ENCODE measurements around the gene TCEA3. TPM values are rescaled to one million over a fixed set of nuclear protein-coding genes. Genes with fewer than 3 reads are reported as not detected.

Gene TCEA3
- total and polyA plus RNA-seq, 3 experiments from 2014 or later, result 1.4 to 11.1 (median 1.7) TPM

DNA sequence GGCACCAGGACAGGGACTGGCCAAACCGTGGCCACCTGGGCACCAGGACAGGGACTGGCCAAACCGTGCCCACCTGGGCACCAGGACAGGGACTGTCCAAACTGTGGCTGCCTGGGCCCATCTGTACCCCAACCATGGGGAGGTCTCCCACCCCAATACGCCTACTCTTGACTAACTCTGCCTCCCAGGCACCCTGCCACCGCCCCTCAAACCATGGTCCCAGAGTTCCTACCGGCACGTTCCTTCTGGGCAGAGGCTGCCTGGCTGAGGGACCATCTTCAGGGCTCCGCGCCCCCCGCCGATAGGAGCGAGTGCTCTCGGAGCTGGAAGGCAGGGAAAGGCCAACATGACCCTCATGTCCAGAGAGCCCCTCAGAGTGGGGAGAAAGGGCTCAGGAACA is 6.3 kb upstream of the TCEA3 start:
- Histone ChIP-seq H3K27me3 (ENCODE audit: insufficient read depth, low read length, poor library complexity, severe bottlenecking) (no peaks in the 10 kb centered on the region), H3K4me1 (ENCODE audit: insufficient read depth, low read length) (no peaks in the 10 kb centered on the region), H3K4me3 (ENCODE audit: low read length) (no peak overlapping the region), H3K9me3 (ENCODE audit: low read length) (no peaks in the 10 kb centered on the region), H3K36me3 (ENCODE audit: insufficient read depth, low read length) (no peaks in the 10 kb centered on the region), H3K27ac (ENCODE audit: low read depth, low read length) (no peak overlapping the region)
- ChIA-PET CTCF (no interaction called here), POLR2A (interaction anchor here (0.6 kb wide), 1 partner anchor 225 kb away, joined by 3 read pairs; no protein-coding TSS in a partner anchor)
- no peaks in the 10 kb centered on the region for H3K9me3 Mint-ChIP-seq
- H3K27ac Mint-ChIP-seq, result no peak overlapping the region
- H3K4me3 Mint-ChIP-seq, result no peak overlapping the region
- DNase-seq, result no peak
- no peaks in the 10 kb centered on the region for H3K36me3 Mint-ChIP-seq
- H3K27me3 Mint-ChIP-seq, result peaks cover 13 to 15% of the 10 kb centered on the region in 2 donors
- no peaks in the 10 kb centered on the region for H3K4me1 Mint-ChIP-seq

DNA sequence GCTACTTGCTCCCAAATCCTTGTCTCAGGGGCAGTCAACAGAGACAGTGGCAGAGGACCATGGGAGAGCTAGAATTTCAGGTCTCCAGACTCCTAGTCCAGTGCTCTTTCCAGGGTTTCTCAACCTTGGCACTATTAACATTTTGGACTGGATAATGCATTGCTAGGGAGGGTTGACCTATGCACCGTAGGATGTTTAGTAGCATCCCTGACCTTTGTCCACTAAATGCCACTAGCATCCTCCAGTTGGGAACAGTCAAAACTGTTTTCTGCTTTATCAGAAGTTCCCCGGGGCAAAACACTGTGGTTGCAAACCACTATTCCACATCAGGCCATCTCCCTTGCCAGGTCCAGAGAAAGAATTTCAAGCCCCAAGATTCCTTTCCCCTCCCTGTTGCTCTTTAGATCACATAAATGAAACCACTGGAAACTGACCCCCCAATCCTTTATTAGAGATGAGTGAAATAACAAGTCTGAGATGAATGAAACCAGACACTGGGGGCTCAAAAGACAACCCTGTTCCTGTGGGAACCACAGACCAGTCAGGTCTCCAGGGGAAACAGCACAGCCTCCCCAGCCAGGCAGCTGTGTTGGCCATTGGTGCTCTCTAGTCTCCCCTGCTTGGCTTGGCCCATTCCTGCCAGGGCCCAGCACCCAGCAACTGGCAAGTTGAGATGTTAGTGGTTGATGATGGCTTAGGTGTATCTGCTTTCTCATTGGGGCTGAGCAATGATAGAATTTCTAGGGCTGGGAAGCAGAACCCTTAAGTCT is 3.8 kb upstream of the TCEA3 start:
- Histone ChIP-seq H3K4me3 (ENCODE audit: low read length) (no peak overlapping the region), H3K9me3 (ENCODE audit: low read length) (no peaks in the 10 kb centered on the region), H3K27ac (ENCODE audit: low read depth, low read length) (no peak overlapping the region), H3K36me3 (ENCODE audit: insufficient read depth, low read length) (no peaks in the 10 kb centered on the region), H3K27me3 (ENCODE audit: insufficient read depth, low read length, poor library complexity, severe bottlenecking) (no peaks in the 10 kb centered on the region), H3K4me1 (ENCODE audit: insufficient read depth, low read length) (peaks cover 2% of the 10 kb centered on the region)
- DNase-seq, result no peak
- ChIA-PET POLR2A (no interaction called here), CTCF (no interaction called here)
- Mint-ChIP-seq H3K9me3 (no peaks in the 10 kb centered on the region), H3K4me3 (no peak overlapping the region), H3K4me1 (peaks cover 5 to 10% (median 7%) of the 10 kb centered on the region in 3 donors), H3K27me3 (peaks cover 13 to 16% of the 10 kb centered on the region in 2 donors), H3K36me3 (no peaks in the 10 kb centered on the region), H3K27ac (no peak overlapping the region)

GRCh38 chr1:23427550-23427949 is 3.0 kb upstream of the TCEA3 start:
- no peaks in the 10 kb centered on the region for H3K9me3 Mint-ChIP-seq
- peaks cover 17 to 20% of the 10 kb centered on the region in 2 donors for H3K27me3 Mint-ChIP-seq
- DNase-seq, result no peak
- H3K27ac ChIP-seq (ENCODE audit: low read depth, low read length), result no peak overlapping the region
- H3K9me3 ChIP-seq (ENCODE audit: low read length), result no peaks in the 10 kb centered on the region
- no peak overlapping the region for H3K4me3 ChIP-seq (ENCODE audit: low read length)
- no peaks in the 10 kb centered on the region for H3K36me3 Mint-ChIP-seq
- H3K27ac Mint-ChIP-seq, result no peak overlapping the region
- no peaks in the 10 kb centered on the region for H3K27me3 ChIP-seq (ENCODE audit: insufficient read depth, low read length, poor library complexity, severe bottlenecking)
- H3K4me1 Mint-ChIP-seq, result peaks cover 13 to 18% (median 15%) of the 10 kb centered on the region in 3 donors
- ChIA-PET CTCF (no interaction called here), POLR2A (no interaction called here)
- peaks cover 10% of the 10 kb centered on the region for H3K4me1 ChIP-seq (ENCODE audit: insufficient read depth, low read length)
- H3K36me3 ChIP-seq (ENCODE audit: insufficient read depth, low read length), result no peaks in the 10 kb centered on the region
- H3K4me3 Mint-ChIP-seq, result no peak overlapping the region

- H3K36me3 Mint-ChIP-seq, result no peaks in the 10 kb centered on the region
- Histone ChIP-seq H3K4me3 (ENCODE audit: low read length) (no peak overlapping the region), H3K36me3 (ENCODE audit: insufficient read depth, low read length) (no peaks in the 10 kb centered on the region), H3K27me3 (ENCODE audit: insufficient read depth, low read length, poor library complexity, severe bottlenecking) (no peaks in the 10 kb centered on the region), H3K9me3 (ENCODE audit: low read length) (no peaks in the 10 kb centered on the region), H3K27ac (ENCODE audit: low read depth, low read length) (no peak overlapping the region), H3K4me1 (ENCODE audit: insufficient read depth, low read length) (peaks cover 17% of the 10 kb centered on the region)
- CTCF ChIA-PET, result no interaction called here
- POLR2A ChIA-PET, result no interaction called here
- peaks cover 20 to 25% (median 22%) of the 10 kb centered on the region in 3 donors for H3K4me1 Mint-ChIP-seq
- no peak overlapping the region for H3K27ac Mint-ChIP-seq
- peaks cover 17 to 20% of the 10 kb centered on the region in 2 donors for H3K27me3 Mint-ChIP-seq
- peak overlapping the region in 1 of 7 donors; percentile 79 for H3K4me3 Mint-ChIP-seq
- no peaks in the 10 kb centered on the region for H3K9me3 Mint-ChIP-seq
- DNase-seq, result no peak
Observed at GRCh38 chr1:23426828-23427227, 2.3 kb upstream of the TCEA3 start.

- no peak for DNase-seq
- Histone ChIP-seq H3K27ac (ENCODE audit: low read depth, low read length) (no peak overlapping the region), H3K36me3 (ENCODE audit: insufficient read depth, low read length) (no peaks in the 10 kb centered on the region), H3K27me3 (ENCODE audit: insufficient read depth, low read length, poor library complexity, severe bottlenecking) (no peaks in the 10 kb centered on the region), H3K4me1 (ENCODE audit: insufficient read depth, low read length) (peaks cover 22% of the 10 kb centered on the region), H3K9me3 (ENCODE audit: low read length) (no peaks in the 10 kb centered on the region), H3K4me3 (ENCODE audit: low read length) (peak overlapping the region; percentile 27)
- Mint-ChIP-seq H3K9me3 (no peaks in the 10 kb centered on the region), H3K27me3 (peaks cover 19 to 20% of the 10 kb centered on the region in 2 donors), H3K36me3 (no peaks in the 10 kb centered on the region), H3K4me1 (peaks cover 23 to 26% (median 23%) of the 10 kb centered on the region in 3 donors), H3K27ac (no peak overlapping the region), H3K4me3 (peak overlapping the region; percentile 50 to 88 (median 79))
- ChIA-PET CTCF (interaction anchor here (0.8 to 1.7 kb wide), 2 partner anchors 8 to 22 kb away, joined by 3 to 5 read pairs; no protein-coding TSS in a partner anchor), POLR2A (interaction anchor here (0.7 kb wide), 1 partner anchor 57 kb away, joined by 3 read pairs; no protein-coding TSS in a partner anchor)
Observed at GRCh38 chr1:23425193-23425494, 596 bp upstream of the TCEA3 start.

- Mint-ChIP-seq H3K36me3 (no peaks in the 10 kb centered on the region), H3K27me3 (peaks cover 15 to 20% of the 10 kb centered on the region in 2 donors), H3K4me1 (peaks cover 23 to 26% (median 23%) of the 10 kb centered on the region in 3 donors), H3K9me3 (no peaks in the 10 kb centered on the region), H3K4me3 (peak overlapping the region; percentile 48 to 87 (median 82)), H3K27ac (peak overlapping the region in 4 of 8 donors; percentile 21 to 78 (median 56))
- Histone ChIP-seq H3K27me3 (ENCODE audit: insufficient read depth, low read length, poor library complexity, severe bottlenecking) (no peaks in the 10 kb centered on the region), H3K36me3 (ENCODE audit: insufficient read depth, low read length) (no peaks in the 10 kb centered on the region), H3K4me3 (ENCODE audit: low read length) (peak overlapping the region; percentile 35), H3K27ac (ENCODE audit: low read depth, low read length) (no peak overlapping the region), H3K9me3 (ENCODE audit: low read length) (no peaks in the 10 kb centered on the region), H3K4me1 (ENCODE audit: insufficient read depth, low read length) (peaks cover 22% of the 10 kb centered on the region)
- CTCF ChIA-PET, result interaction anchor here (0.9 to 2.3 kb wide), 3 partner anchors 20 to 117 kb away, joined by 3 to 11 read pairs (median 5); no protein-coding TSS in a partner anchor
- POLR2A ChIA-PET, result no interaction called here
- peak in 1 of 5 donors; percentile 8 for DNase-seq
Observed at GRCh38 chr1:23423415-23424292, 894 bp downstream of the TCEA3 start.

DNA sequence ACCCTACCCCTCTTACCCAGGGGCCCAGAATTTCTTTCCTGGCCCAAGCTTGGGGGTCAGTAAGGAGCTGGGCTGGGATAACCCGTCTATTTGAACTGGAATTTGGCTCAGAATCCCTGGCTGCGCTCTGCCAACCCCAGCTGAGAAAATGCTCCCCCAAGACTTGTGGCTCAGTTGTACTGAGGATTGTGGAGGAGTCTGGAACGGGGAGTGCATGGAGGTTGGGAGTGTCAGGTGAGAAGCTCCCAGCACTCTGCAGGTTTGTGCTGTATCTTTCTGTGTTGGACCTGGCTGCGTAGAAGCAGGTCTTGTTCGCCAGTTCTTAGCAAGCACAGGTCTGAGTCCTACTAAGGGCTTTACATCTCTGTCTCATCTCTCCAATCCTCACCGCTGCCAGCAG is 1.6 kb downstream of the TCEA3 start:
- Histone ChIP-seq H3K27ac (ENCODE audit: low read depth, low read length) (no peak overlapping the region), H3K9me3 (ENCODE audit: low read length) (no peaks in the 10 kb centered on the region), H3K4me3 (ENCODE audit: low read length) (peak overlapping the region; percentile 32), H3K36me3 (ENCODE audit: insufficient read depth, low read length) (no peaks in the 10 kb centered on the region), H3K27me3 (ENCODE audit: insufficient read depth, low read length, poor library complexity, severe bottlenecking) (no peaks in the 10 kb centered on the region), H3K4me1 (ENCODE audit: insufficient read depth, low read length) (peaks cover 22% of the 10 kb centered on the region)
- H3K9me3 Mint-ChIP-seq, result no peaks in the 10 kb centered on the region
- no peaks in the 10 kb centered on the region for H3K36me3 Mint-ChIP-seq
- H3K4me3 Mint-ChIP-seq, result peak overlapping the region; percentile 1 to 87 (median 65)
- CTCF ChIA-PET, result interaction anchor here (0.9 to 2.3 kb wide), 3 partner anchors 20 to 117 kb away, joined by 3 to 11 read pairs (median 4); no protein-coding TSS in a partner anchor
- peaks cover 23 to 26% (median 23%) of the 10 kb centered on the region in 3 donors for H3K4me1 Mint-ChIP-seq
- POLR2A ChIA-PET, result no interaction called here
- peak overlapping the region in 5 of 8 donors; percentile 21 to 78 (median 58) for H3K27ac Mint-ChIP-seq
- peak in 2 of 5 donors; percentile 17 to 31 for DNase-seq
- H3K27me3 Mint-ChIP-seq, result peaks cover 15 to 20% of the 10 kb centered on the region in 2 donors

All from CD8-positive, alpha-beta memory T cell (primary cell).